ENCODE measurements around the gene C1orf21. TPM values are rescaled to one million over a fixed set of nuclear protein-coding genes. Genes with fewer than 3 reads are reported as not detected.

Gene C1orf21
- total RNA-seq, 1 donor from 2014 or later, result 43.3 TPM

- no peak overlapping the region for H3K4me3 Mint-ChIP-seq (ENCODE audit: unreplicated experiment)
- peaks cover 4% of the 10 kb centered on the region for H3K9me3 Mint-ChIP-seq (ENCODE audit: unreplicated experiment)
- no peaks in the 10 kb centered on the region for H3K4me1 Mint-ChIP-seq (ENCODE audit: low read depth, unreplicated experiment)
- no peak for TF ChIP-seq CTCF (IDR thresholded peaks at IDR 0.05; ENCODE audit: partially characterized antibody, unreplicated experiment)
- peaks cover 14% of the 10 kb centered on the region for H3K36me3 Mint-ChIP-seq (ENCODE audit: unreplicated experiment)
- DNase-seq, result no peak
- no peak overlapping the region for H3K27ac Mint-ChIP-seq (ENCODE audit: unreplicated experiment)
- peaks cover 2% of the 10 kb centered on the region for H3K27me3 Mint-ChIP-seq (ENCODE audit: unreplicated experiment)
These were observed 257.9 kb downstream of the C1orf21 start for GRCh38 chr1:184644771-184645170.

GRCh38 chr1:184646178-184646701, 259.4 kb downstream of the C1orf21 start:
- Mint-ChIP-seq H3K27ac (ENCODE audit: unreplicated experiment) (no peak overlapping the region), H3K27me3 (ENCODE audit: unreplicated experiment) (peaks cover 2% of the 10 kb centered on the region), H3K36me3 (ENCODE audit: unreplicated experiment) (peaks cover 14% of the 10 kb centered on the region), H3K4me3 (ENCODE audit: unreplicated experiment) (no peak overlapping the region), H3K4me1 (ENCODE audit: low read depth, unreplicated experiment) (no peaks in the 10 kb centered on the region), H3K9me3 (ENCODE audit: unreplicated experiment) (peaks cover 4% of the 10 kb centered on the region)
- DNase-seq, result no peak
- no peak for TF ChIP-seq CTCF (IDR thresholded peaks at IDR 0.05; ENCODE audit: partially characterized antibody, unreplicated experiment)

- no peak for DNase-seq
- H3K4me3 Mint-ChIP-seq (ENCODE audit: unreplicated experiment), result no peak overlapping the region
- H3K27me3 Mint-ChIP-seq (ENCODE audit: unreplicated experiment), result peaks cover 2% of the 10 kb centered on the region
- peaks cover 6% of the 10 kb centered on the region for H3K9me3 Mint-ChIP-seq (ENCODE audit: unreplicated experiment)
- peaks cover 18% of the 10 kb centered on the region for H3K36me3 Mint-ChIP-seq (ENCODE audit: unreplicated experiment)
- H3K4me1 Mint-ChIP-seq (ENCODE audit: low read depth, unreplicated experiment), result no peaks in the 10 kb centered on the region
- H3K27ac Mint-ChIP-seq (ENCODE audit: unreplicated experiment), result no peak overlapping the region
- no peak for TF ChIP-seq CTCF (IDR thresholded peaks at IDR 0.05; ENCODE audit: partially characterized antibody, unreplicated experiment)
These were observed 260.0 kb downstream of the C1orf21 start for GRCh38 chr1:184646824-184647223.

- Mint-ChIP-seq H3K9me3 (ENCODE audit: unreplicated experiment) (peaks cover 6% of the 10 kb centered on the region), H3K4me3 (ENCODE audit: unreplicated experiment) (no peak overlapping the region), H3K27me3 (ENCODE audit: unreplicated experiment) (no peaks in the 10 kb centered on the region), H3K27ac (ENCODE audit: unreplicated experiment) (no peak overlapping the region), H3K36me3 (ENCODE audit: unreplicated experiment) (peaks cover 14% of the 10 kb centered on the region), H3K4me1 (ENCODE audit: low read depth, unreplicated experiment) (no peaks in the 10 kb centered on the region)
- no peak for TF ChIP-seq CTCF (IDR thresholded peaks at IDR 0.05; ENCODE audit: partially characterized antibody, unreplicated experiment)
- no peak for DNase-seq
These were observed 260.6 kb downstream of the C1orf21 start for GRCh38 chr1:184647471-184647870.

GRCh38 chr1:184648160-184648855, 261.5 kb downstream of the C1orf21 start:
- Mint-ChIP-seq H3K4me3 (ENCODE audit: unreplicated experiment) (no peak overlapping the region), H3K27me3 (ENCODE audit: unreplicated experiment) (no peaks in the 10 kb centered on the region), H3K27ac (ENCODE audit: unreplicated experiment) (no peak overlapping the region), H3K4me1 (ENCODE audit: low read depth, unreplicated experiment) (no peaks in the 10 kb centered on the region), H3K36me3 (ENCODE audit: unreplicated experiment) (peaks cover 9% of the 10 kb centered on the region), H3K9me3 (ENCODE audit: unreplicated experiment) (peaks cover 5% of the 10 kb centered on the region)
- TF ChIP-seq CTCF (IDR thresholded peaks at IDR 0.05; ENCODE audit: partially characterized antibody, unreplicated experiment), result no peak
- DNase-seq, result no peak

Measured in glutamatergic neuron (in vitro differentiated cells).